ENCODE data around the gene CDH26.

The CDH26 gene

DNA sequence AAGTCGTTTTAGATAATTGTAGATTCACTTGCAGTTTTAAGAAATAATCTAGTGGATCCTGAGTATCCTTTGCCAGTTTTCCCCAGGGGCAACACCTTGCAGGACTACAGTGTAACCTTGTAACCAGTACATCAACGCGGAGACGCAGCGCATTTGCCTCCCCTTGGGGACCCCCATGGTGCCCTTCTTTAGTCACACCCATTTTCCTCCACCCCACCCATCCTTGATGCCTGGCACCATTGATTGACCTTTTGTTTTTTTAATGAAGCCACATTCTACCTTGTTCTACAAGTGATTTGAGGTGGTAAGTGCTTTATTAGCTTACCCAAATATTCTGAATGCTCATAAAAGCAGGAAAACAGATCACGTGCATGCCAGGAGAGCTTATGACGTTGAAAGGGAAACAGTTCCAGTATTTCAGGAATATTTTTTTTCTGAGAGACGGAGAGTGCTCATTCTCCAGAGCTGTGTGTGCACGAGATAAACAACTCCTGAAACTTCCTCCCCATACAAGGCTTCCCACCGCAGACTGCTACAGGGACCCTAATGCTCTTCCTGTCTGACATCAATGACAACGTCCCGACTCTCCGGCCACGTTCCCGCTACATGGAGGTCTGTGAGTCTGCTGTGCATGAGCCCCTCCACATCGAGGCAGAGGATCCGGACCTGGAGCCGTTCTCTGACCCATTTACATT is 35.7 kb downstream of the CDH26 start:
- TF ChIP-seq EZH2 (optimal IDR thresholded peaks at IDR 0.05; ENCODE audit: low read depth, low read length): no peak
- no peak for TF ChIP-seq EZH2phosphoT487 (IDR thresholded peaks at IDR 0.05; ENCODE audit: low read length)
- TF ChIP-seq CTCF (IDR thresholded peaks at IDR 0.05; ENCODE audit: low read length): no peak
- Histone ChIP-seq H3F3A (ENCODE audit: insufficient read depth, low read length) (no peaks in the 10 kb centered on the region), H4K20me1 (ENCODE audit: insufficient read depth, low read length) (no peaks in the 10 kb centered on the region), H3K79me2 (ENCODE audit: low read length) (no peaks in the 10 kb centered on the region), H3K27ac (ENCODE audit: low read length) (no peak overlapping the region), H2AFZ (ENCODE audit: low read length) (no peak overlapping the region), H3K27me3 (replicated peaks; ENCODE audit: insufficient read depth, low read length) (no peaks in the 10 kb centered on the region), H3K4me3 (ENCODE audit: low read length) (no peak overlapping the region), H3K9me3 (replicated peaks; ENCODE audit: insufficient read depth, low read length) (no peaks in the 10 kb centered on the region), H3K4me1 (ENCODE audit: low read length) (no peaks in the 10 kb centered on the region), H3K9me2 (replicated peaks; ENCODE audit: insufficient read depth, low read length) (no peaks in the 10 kb centered on the region), H3K36me3 (replicated peaks; ENCODE audit: insufficient read depth, low read length) (no peaks in the 10 kb centered on the region), H3K4me2 (ENCODE audit: low read depth, low read length) (no peak overlapping the region), H3K9ac (ENCODE audit: low read length) (no peak overlapping the region)
- DNase-seq: no peak

DNA sequence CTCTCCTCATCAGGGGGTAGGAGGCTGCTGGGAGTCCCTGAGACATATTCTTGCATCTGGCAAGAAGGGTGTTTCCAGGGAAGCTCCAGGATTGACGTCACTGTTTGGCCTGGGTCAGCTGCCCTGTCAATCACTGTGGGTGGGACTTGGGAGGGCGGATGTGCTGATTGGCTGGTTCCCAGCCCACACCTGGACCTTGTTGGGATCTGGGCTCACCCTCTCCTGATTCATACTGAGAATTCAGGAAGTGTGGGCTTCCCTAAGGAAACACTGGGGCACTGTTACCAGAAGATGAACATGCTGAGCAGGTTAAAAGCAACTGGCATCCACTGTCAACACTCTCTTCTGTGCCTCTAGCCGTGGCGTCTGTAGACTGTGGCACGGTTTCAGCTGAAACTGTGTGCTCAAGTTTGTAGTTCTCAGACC is 36.5 kb downstream of the CDH26 start:
- no peak overlapping the region for H3K4me2 ChIP-seq (ENCODE audit: low read depth, low read length)
- H3K4me3 ChIP-seq (ENCODE audit: low read length): no peak overlapping the region
- no peak overlapping the region for H2AFZ ChIP-seq (ENCODE audit: low read length)
- H3K36me3 ChIP-seq (replicated peaks; ENCODE audit: insufficient read depth, low read length): no peaks in the 10 kb centered on the region
- H4K20me1 ChIP-seq (ENCODE audit: insufficient read depth, low read length): no peaks in the 10 kb centered on the region
- no peak for DNase-seq
- H3K4me1 ChIP-seq (ENCODE audit: low read length): no peaks in the 10 kb centered on the region
- no peak overlapping the region for H3K9ac ChIP-seq (ENCODE audit: low read length)
- H3K9me3 ChIP-seq (replicated peaks; ENCODE audit: insufficient read depth, low read length): no peaks in the 10 kb centered on the region
- H3K27ac ChIP-seq (ENCODE audit: low read length): no peak overlapping the region
- no peaks in the 10 kb centered on the region for H3F3A ChIP-seq (ENCODE audit: insufficient read depth, low read length)
- TF ChIP-seq EZH2 (optimal IDR thresholded peaks at IDR 0.05; ENCODE audit: low read depth, low read length) (no peak), CTCF (IDR thresholded peaks at IDR 0.05; ENCODE audit: low read length) (no peak), EZH2phosphoT487 (IDR thresholded peaks at IDR 0.05; ENCODE audit: low read length) (no peak)
- no peaks in the 10 kb centered on the region for H3K9me2 ChIP-seq (replicated peaks; ENCODE audit: insufficient read depth, low read length)
- H3K27me3 ChIP-seq (replicated peaks; ENCODE audit: insufficient read depth, low read length): no peaks in the 10 kb centered on the region
- no peaks in the 10 kb centered on the region for H3K79me2 ChIP-seq (ENCODE audit: low read length)

GRCh38 chr20:59996108-59996507 is 37.9 kb downstream of the CDH26 start:
- no peak overlapping the region for H3K27ac ChIP-seq (ENCODE audit: low read length)
- H3K9ac ChIP-seq (ENCODE audit: low read length): no peak overlapping the region
- H3K79me2 ChIP-seq (ENCODE audit: low read length): no peaks in the 10 kb centered on the region
- H3K4me2 ChIP-seq (ENCODE audit: low read depth, low read length): no peak overlapping the region
- no peak overlapping the region for H2AFZ ChIP-seq (ENCODE audit: low read length)
- DNase-seq: no peak
- H4K20me1 ChIP-seq (ENCODE audit: insufficient read depth, low read length): no peaks in the 10 kb centered on the region
- H3K9me2 ChIP-seq (replicated peaks; ENCODE audit: insufficient read depth, low read length): no peaks in the 10 kb centered on the region
- H3K4me1 ChIP-seq (ENCODE audit: low read length): no peaks in the 10 kb centered on the region
- no peaks in the 10 kb centered on the region for H3F3A ChIP-seq (ENCODE audit: insufficient read depth, low read length)
- TF ChIP-seq EZH2 (optimal IDR thresholded peaks at IDR 0.05; ENCODE audit: low read depth, low read length): no peak
- no peak for TF ChIP-seq EZH2phosphoT487 (IDR thresholded peaks at IDR 0.05; ENCODE audit: low read length)
- TF ChIP-seq CTCF (IDR thresholded peaks at IDR 0.05; ENCODE audit: low read length): no peak
- no peak overlapping the region for H3K4me3 ChIP-seq (ENCODE audit: low read length)
- H3K9me3 ChIP-seq (replicated peaks; ENCODE audit: insufficient read depth, low read length): no peaks in the 10 kb centered on the region
- H3K27me3 ChIP-seq (replicated peaks; ENCODE audit: insufficient read depth, low read length): no peaks in the 10 kb centered on the region
- no peaks in the 10 kb centered on the region for H3K36me3 ChIP-seq (replicated peaks; ENCODE audit: insufficient read depth, low read length)
